ENCODE data around the gene FRG2B.
"Not testable (repeated sequence)": the region's sequence is repeated elsewhere in the genome, so short reads cannot be mapped to it uniquely, and the experiment has no call there.

The FRG2B gene

DNA sequence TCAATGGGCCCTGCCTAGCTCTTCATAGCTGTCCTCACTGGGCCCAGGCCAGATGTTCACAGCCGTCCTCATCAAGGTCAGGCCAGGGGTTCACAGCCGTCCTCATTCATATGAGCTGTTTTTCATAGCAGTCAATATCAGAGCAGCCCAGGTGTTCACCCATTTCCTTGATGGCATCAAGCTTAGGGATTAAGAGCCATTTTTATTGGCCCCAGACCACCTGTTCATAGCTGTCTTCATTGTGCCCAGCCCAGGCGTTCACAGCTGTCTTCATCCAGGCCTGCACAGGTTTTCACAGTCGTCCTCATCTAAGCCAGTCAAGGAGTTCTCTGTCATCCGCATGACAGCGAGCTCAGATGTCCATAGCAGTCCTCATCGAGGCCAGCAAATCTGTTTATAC, 9.4 kb downstream of the FRG2B start:
- H3K4me1 ChIP-seq (ENCODE audit: insufficient read depth, low read length), result no peaks in the 10 kb centered on the region
- no peak overlapping the region for H3K4me3 ChIP-seq (ENCODE audit: low read length)
- H3K9me3 ChIP-seq (ENCODE audit: low read length), result no peaks in the 10 kb centered on the region
- peaks cover 3% of the 10 kb centered on the region for H3K27me3 ChIP-seq (ENCODE audit: insufficient read depth, low read length)
- H2AFZ ChIP-seq (ENCODE audit: low read depth, low read length), result no peak overlapping the region
- no peaks in the 10 kb centered on the region for H3K36me3 ChIP-seq (ENCODE audit: insufficient read depth, low read length)

DNA sequence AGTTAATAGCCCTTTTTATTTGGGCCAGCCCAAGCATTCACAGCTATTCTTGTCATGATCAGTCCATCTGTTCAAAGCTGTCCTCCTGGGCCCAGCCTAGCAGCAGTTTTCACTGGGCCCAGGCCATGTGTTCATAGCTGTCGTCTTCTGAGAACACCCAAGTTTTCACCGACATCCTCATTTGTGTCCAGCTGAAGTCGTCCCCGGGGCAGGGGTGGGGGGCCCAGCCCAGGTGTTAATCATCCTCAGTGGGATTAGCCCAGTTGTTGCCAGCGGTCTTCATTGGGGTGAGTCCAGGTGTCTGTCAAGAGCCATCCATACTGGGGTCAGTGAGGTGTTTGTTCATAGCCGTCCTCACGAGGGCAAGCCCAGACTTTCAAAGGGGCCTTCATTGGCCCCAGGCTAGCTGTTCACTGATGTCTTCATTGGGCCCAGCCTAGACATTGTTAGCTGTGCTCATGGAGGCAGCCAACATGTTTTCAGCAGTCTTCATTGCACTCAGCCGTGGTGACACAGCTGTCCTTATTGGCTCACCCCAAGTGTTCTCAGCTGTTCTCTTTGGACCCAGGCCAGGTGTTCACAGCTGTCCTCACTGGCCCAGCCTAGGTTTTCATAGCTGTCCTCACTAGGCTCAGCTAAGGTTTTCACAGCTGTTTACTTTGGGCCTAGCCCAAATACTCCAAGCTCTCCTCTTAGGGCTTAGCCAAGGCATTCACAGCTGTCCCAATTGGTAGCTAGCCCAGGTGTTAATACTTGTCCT, 10.0 kb downstream of the FRG2B start:
- H3K27me3 ChIP-seq (ENCODE audit: insufficient read depth, low read length), result peaks cover 3% of the 10 kb centered on the region
- H2AFZ ChIP-seq (ENCODE audit: low read depth, low read length), result no peak overlapping the region
- H3K4me3 ChIP-seq (ENCODE audit: low read length), result no peak overlapping the region
- no peaks in the 10 kb centered on the region for H3K36me3 ChIP-seq (ENCODE audit: insufficient read depth, low read length)
- H3K9me3 ChIP-seq (ENCODE audit: low read length), result no peaks in the 10 kb centered on the region
- H3K4me1 ChIP-seq (ENCODE audit: insufficient read depth, low read length), result no peaks in the 10 kb centered on the region

GRCh38 chr10:133614830-133615580, 11.6 kb downstream of the FRG2B start:
- H3K4me3 ChIP-seq (ENCODE audit: low read length), result no peak overlapping the region
- no peaks in the 10 kb centered on the region for H3K9me3 ChIP-seq (ENCODE audit: low read length)
- no peaks in the 10 kb centered on the region for H3K4me1 ChIP-seq (ENCODE audit: insufficient read depth, low read length)
- no peaks in the 10 kb centered on the region for H3K36me3 ChIP-seq (ENCODE audit: insufficient read depth, low read length)
- H3K27me3 ChIP-seq (ENCODE audit: insufficient read depth, low read length), result peaks cover 5% of the 10 kb centered on the region
- no peak overlapping the region for H2AFZ ChIP-seq (ENCODE audit: low read depth, low read length)

- H3K9me3 ChIP-seq (ENCODE audit: low read length), result no peaks in the 10 kb centered on the region
Measured at GRCh38 chr10:133613699-133614098, 12.9 kb downstream of the FRG2B start.

DNA sequence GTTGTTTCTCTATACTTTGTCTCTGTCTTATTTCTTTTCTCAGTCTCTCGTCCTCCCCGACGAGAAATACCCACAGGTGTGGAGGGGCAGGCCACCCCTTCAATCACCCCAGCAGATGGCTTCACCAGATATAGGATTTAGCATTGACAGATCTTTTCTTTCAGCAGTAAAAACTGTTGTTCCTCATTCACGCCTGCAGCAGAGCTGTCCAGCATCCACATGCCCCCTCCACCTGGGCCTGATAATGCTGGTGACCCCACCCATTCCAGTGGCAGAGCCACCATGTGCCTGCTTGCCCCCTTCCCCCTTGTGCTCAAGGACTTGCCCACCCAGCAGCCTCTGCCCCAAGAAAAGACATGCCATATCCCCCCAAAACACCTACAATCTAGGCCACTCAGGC, 15.5 kb downstream of the FRG2B start:
- Histone ChIP-seq H3K36me3 (ENCODE audit: insufficient read depth, low read length) (no peaks in the 10 kb centered on the region), H3K4me1 (ENCODE audit: insufficient read depth, low read length) (no peaks in the 10 kb centered on the region), H2AFZ (ENCODE audit: low read depth, low read length) (no peak overlapping the region), H3K4me3 (ENCODE audit: low read length) (no peak overlapping the region), H3K27me3 (ENCODE audit: insufficient read depth, low read length) (peaks cover 7% of the 10 kb centered on the region), H3K9me3 (ENCODE audit: low read length) (no peaks in the 10 kb centered on the region)

More at GRCh38 chr10:133613699-133614098, 12.9 kb downstream of the FRG2B start:
- H2AFZ ChIP-seq (ENCODE audit: low read depth, low read length), result no peak overlapping the region
- H3K4me3 ChIP-seq (ENCODE audit: low read length), result no peak overlapping the region
- H3K4me1 ChIP-seq (ENCODE audit: insufficient read depth, low read length), result no peaks in the 10 kb centered on the region
- H3K27me3 ChIP-seq (ENCODE audit: insufficient read depth, low read length), result peaks cover 7% of the 10 kb centered on the region
- H3K36me3 ChIP-seq (ENCODE audit: insufficient read depth, low read length), result no peaks in the 10 kb centered on the region

- no peak overlapping the region for H3K4me3 ChIP-seq (ENCODE audit: low read length)
- H3K4me1 ChIP-seq (ENCODE audit: insufficient read depth, low read length), result no peaks in the 10 kb centered on the region
- no peaks in the 10 kb centered on the region for H3K9me3 ChIP-seq (ENCODE audit: low read length)
Measured at GRCh38 chr10:133608855-133609254, 17.7 kb downstream of the FRG2B start.

DNA sequence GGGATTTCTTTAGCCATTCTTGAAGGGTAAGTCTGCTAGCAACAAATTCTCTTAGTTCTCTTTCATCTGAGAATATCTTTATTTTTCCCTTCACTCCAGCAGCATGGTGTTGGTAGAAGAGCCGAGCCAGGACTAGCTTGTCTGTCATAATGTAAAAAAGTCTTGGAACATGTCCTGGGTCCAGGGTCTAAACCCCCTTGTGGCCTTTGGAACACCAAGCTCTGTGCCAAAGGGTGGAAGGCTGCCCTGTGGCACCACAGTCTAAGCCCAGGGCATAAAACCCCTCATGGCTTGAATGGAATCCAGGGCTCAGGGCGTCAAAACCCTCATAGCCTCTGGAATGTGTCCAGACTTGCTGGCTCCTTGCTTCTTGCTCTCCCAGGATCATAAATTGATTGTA, 23.2 kb downstream of the FRG2B start:
- H3K4me1 ChIP-seq (ENCODE audit: insufficient read depth, low read length); H3K4me3 ChIP-seq (ENCODE audit: low read length); H3K27me3 ChIP-seq (ENCODE audit: insufficient read depth, low read length); H2AFZ ChIP-seq (ENCODE audit: low read depth, low read length); H3K36me3 ChIP-seq (ENCODE audit: insufficient read depth, low read length); H3K9me3 ChIP-seq (ENCODE audit: low read length): not testable (repeated sequence)

More at GRCh38 chr10:133608855-133609254, 17.7 kb downstream of the FRG2B start:
- H3K27me3 ChIP-seq (ENCODE audit: insufficient read depth, low read length), result peaks cover 9% of the 10 kb centered on the region
- no peaks in the 10 kb centered on the region for H3K36me3 ChIP-seq (ENCODE audit: insufficient read depth, low read length)
- no peak overlapping the region for H2AFZ ChIP-seq (ENCODE audit: low read depth, low read length)

GRCh38 chr10:133600657-133601056, 25.9 kb downstream of the FRG2B start:
- no peaks in the 10 kb centered on the region for H3K9me3 ChIP-seq (ENCODE audit: low read length)
- H3K4me3 ChIP-seq (ENCODE audit: low read length), result no peak overlapping the region
- no peaks in the 10 kb centered on the region for H3K4me1 ChIP-seq (ENCODE audit: insufficient read depth, low read length)
- H2AFZ ChIP-seq (ENCODE audit: low read depth, low read length), result no peak overlapping the region
- peaks cover 10% of the 10 kb centered on the region for H3K27me3 ChIP-seq (ENCODE audit: insufficient read depth, low read length)
- H3K36me3 ChIP-seq (ENCODE audit: insufficient read depth, low read length), result no peaks in the 10 kb centered on the region

DNA sequence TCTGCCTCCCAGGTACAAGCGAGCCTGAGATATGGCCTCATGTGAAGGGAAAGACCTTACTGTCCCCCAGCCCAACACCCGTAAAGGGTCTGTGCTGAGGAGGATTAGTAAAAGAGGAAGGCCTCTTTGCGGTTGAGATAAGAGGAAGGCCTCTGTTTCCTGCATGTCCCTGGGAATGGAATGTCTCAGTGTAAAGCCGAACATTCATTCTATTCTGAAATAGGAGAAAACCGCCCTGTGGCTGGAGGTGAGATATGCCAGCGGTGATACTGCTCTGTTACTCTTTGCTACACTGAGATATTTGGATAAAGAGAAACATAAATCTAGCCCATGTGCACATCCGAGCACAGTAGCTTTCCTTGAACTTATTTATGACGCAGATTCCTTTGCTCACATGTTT, 26.7 kb downstream of the FRG2B start:
- H3K4me3 ChIP-seq (ENCODE audit: low read length); H3K4me1 ChIP-seq (ENCODE audit: insufficient read depth, low read length); H3K36me3 ChIP-seq (ENCODE audit: insufficient read depth, low read length); H3K9me3 ChIP-seq (ENCODE audit: low read length); H3K27me3 ChIP-seq (ENCODE audit: insufficient read depth, low read length); H2AFZ ChIP-seq (ENCODE audit: low read depth, low read length): not testable (repeated sequence)

GRCh38 chr10:133592716-133593115, 33.9 kb downstream of the FRG2B start:
- Histone ChIP-seq H3K4me3 (ENCODE audit: low read length) (no peak overlapping the region), H3K27me3 (ENCODE audit: insufficient read depth, low read length) (peaks cover 23% of the 10 kb centered on the region), H2AFZ (ENCODE audit: low read depth, low read length) (no peak overlapping the region), H3K36me3 (ENCODE audit: insufficient read depth, low read length) (no peaks in the 10 kb centered on the region), H3K9me3 (ENCODE audit: low read length) (no peaks in the 10 kb centered on the region), H3K4me1 (ENCODE audit: insufficient read depth, low read length) (no peaks in the 10 kb centered on the region)

DNA sequence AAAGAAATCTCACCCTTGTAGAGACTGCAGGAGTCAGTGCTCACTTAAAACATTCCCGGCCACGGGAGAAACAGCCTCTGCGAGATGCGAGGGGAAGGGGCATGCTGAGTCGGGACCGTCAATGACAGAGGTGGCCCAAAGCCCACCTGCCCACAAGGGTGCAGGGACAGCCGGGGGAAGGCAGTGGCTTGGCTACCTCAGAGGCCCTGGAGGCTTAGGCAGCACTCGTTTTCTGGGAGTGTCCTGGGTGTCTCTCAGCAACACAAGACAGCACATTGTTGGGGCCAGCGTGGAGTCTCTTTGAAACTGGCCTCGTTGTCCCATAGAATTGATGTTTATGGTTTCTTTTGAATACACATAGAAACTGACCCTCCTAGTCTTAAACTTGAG, 35.6 kb downstream of the FRG2B start:
- H3K4me1 ChIP-seq (ENCODE audit: insufficient read depth, low read length), result no peaks in the 10 kb centered on the region
- no peaks in the 10 kb centered on the region for H3K36me3 ChIP-seq (ENCODE audit: insufficient read depth, low read length)
- no peaks in the 10 kb centered on the region for H3K9me3 ChIP-seq (ENCODE audit: low read length)
- H3K4me3 ChIP-seq (ENCODE audit: low read length), result no peak overlapping the region
- no peak overlapping the region for H2AFZ ChIP-seq (ENCODE audit: low read depth, low read length)
- H3K27me3 ChIP-seq (ENCODE audit: insufficient read depth, low read length), result peaks cover 23% of the 10 kb centered on the region

DNA sequence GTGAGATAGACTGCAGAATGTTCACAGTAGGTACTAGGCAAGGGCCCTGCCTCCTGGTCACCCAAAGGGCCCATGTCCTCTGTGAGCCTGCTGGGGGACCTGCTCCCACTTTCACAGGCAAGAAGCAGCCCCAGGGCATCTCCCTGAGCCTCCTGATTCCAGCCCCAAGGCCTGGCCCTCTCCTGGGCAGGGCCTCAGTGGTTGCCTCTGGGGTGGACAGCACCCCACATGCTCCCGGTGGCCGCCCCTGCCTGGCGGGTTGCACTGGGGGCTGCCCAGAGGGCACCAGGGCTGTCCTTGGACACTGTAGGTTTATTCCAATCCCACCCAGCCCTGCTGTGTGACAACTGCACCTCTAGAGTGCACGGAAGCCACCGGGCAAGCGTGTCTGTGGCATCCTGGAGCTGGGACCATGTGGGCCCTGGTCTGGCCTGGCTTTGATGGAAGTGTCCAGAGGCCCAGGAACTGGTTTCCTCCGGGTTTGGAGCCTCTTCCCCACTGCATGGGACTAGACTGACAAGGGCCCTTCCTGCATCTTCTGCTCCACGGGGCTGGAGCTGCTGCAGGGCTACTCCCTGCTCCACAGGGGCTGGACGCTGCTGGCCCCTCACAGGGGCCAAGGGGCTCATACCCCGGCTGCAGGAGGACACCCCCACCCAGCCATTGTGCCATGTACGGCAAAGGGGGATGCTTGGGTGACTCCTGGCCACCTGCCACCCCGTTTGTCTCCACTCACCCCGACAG, 36.2 kb downstream of the FRG2B start:
- Histone ChIP-seq H3K36me3 (ENCODE audit: insufficient read depth, low read length) (no peaks in the 10 kb centered on the region), H3K9me3 (ENCODE audit: low read length) (no peaks in the 10 kb centered on the region), H2AFZ (ENCODE audit: low read depth, low read length) (no peak overlapping the region), H3K27me3 (ENCODE audit: insufficient read depth, low read length) (peaks cover 23% of the 10 kb centered on the region), H3K4me3 (ENCODE audit: low read length) (no peak overlapping the region), H3K4me1 (ENCODE audit: insufficient read depth, low read length) (no peaks in the 10 kb centered on the region)

- H2AFZ ChIP-seq (ENCODE audit: low read depth, low read length); H3K27me3 ChIP-seq (ENCODE audit: insufficient read depth, low read length); H3K9me3 ChIP-seq (ENCODE audit: low read length); H3K36me3 ChIP-seq (ENCODE audit: insufficient read depth, low read length); H3K4me1 ChIP-seq (ENCODE audit: insufficient read depth, low read length); H3K4me3 ChIP-seq (ENCODE audit: low read length): not testable (repeated sequence)
Measured at GRCh38 chr10:133577037-133577436, 49.6 kb downstream of the FRG2B start.

All from neuron (in vitro differentiated cells).